GM11168 (cell line): ENCODE results near the gene INKA2.

Experiments used
- in situ Hi-C: fragments of 300-500 bp; cut with MboI; formaldehyde crosslinking; loops from one replicate; pipeline ENCODE4 v1.12.0; 2022; ENCODE audit warnings: low sequenced_read_pairs; ENCODE audit not compliant: unreplicated experiment

INKA2 gene

DNA sequence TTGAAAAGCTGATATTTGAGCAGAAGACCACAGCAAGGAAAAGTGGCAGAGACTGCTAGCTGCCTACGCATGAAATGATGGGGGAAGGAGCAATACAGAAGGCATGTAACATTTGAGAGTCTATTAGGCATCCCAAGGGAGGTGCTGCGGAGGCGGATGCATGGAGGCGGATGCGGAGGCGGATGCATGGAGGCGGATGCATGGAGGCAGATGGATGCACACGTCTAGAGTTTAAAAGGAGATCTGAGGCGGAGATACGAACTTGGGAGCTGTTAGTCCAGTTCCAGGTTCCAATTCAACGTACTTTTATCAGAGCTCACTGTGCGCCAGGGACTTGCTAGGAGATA is 15.8 kb upstream of the INKA2 start:
- in situ Hi-C loops: loop anchor here (25.0 kb wide), 1 partner anchor 518 kb away; the partner anchor contains the start of gene CHI3L2

DNA sequence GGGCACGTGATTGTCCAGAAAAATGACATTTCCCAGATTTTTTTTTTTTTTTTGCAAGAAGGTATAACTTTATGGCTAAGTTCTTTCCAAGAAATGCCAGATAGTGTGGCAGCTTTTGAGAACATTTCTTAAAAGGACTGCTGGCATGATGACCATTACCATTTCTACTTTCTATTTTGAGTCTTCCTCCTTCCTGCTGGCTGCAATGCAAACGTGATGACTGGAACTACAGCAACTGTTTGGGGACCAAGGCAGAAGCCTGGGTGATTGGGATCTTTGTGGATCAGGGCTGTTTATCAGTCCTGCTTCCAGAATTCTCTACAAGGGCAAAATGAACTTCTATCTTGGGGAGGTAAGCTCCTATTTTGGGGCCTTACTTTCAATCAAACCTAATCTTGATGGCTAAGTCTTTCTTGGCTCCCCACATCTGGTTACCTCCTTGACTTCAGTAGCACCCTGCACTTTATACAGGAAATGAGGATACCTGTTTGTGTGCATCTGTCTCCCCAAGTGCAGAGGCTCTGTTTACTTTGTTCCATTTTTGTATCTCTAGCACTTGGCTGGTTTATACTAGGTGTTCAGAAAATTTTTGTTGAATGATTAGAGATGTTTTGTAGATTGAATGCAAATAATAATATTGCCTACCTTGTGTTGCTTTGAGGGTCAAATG is 12.8 kb upstream of the INKA2 start:
- in situ Hi-C loops: loop anchor here (25.0 kb wide), 1 partner anchor 515 kb away; the partner anchor contains the start of gene CHI3L2

DNA sequence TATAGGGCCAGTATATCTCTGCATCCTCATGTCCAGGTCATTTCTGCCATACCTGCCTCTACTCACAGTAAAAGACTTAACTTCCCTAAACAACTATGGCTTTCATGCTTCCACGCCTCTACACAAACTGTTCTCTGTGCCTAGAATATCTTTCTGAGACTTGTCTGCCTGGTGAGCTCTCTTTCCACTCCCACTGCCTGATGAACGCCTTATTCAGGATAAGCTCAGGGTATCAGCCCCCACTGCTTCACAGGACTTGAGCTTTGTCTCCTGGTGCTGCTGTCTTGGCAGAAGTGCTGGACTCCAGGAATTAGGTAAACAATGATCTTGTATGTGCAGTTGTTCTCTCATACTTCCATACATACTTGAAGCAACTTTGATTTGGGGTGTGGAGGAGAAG is 11.7 kb upstream of the INKA2 start:
- in situ Hi-C loops: loop anchor here (25.0 kb wide), 1 partner anchor 514 kb away; the partner anchor contains the start of gene CHI3L2

DNA sequence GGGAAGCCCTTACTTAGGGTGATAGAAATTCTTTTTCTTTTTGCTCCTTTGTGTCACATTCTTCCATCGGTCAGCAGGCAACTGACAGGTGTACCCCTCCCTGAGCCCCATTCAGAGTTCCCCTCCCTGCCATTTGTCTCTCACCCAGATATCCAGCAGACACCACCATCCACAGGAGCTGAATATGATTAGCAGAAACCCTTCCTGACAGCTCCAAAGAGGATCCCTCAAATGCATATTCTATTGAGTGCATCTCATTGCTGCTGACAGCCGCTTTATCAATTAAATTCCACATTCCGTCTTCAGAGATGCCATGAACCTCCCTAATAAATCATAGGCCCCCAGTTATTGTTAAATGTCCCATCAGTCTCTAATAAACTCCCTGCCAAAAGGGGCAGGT is 10.4 kb upstream of the INKA2 start:
- in situ Hi-C loops: loop anchor here (10.0 to 25.0 kb wide), 2 partner anchors 245 to 512 kb away; partner anchors contain the start of genes ADORA3, CHI3L2 and TMIGD3

DNA sequence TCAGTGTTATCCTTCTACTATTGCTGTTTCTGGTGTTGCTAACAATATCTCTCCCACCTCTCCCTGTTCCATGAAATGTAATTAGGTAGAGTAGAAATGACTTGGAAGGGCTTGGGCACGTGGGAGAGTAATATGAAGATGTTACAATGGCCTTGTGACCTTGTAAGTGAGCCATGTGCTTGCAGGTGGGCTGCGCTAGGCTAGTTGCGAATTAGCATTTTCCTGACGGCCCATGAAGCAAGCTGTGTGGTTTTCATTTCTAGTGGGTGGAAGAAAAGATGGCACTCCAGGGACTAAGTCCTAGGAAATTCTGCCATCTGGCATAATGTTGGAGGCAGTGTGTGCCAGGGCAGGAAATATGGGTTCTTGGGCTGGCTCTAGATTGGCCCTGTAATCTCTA is 8.8 kb upstream of the INKA2 start:
- in situ Hi-C loops: loop anchor here (10.0 kb wide), 1 partner anchor 243 kb away; the partner anchor contains the start of genes ADORA3 and TMIGD3

DNA sequence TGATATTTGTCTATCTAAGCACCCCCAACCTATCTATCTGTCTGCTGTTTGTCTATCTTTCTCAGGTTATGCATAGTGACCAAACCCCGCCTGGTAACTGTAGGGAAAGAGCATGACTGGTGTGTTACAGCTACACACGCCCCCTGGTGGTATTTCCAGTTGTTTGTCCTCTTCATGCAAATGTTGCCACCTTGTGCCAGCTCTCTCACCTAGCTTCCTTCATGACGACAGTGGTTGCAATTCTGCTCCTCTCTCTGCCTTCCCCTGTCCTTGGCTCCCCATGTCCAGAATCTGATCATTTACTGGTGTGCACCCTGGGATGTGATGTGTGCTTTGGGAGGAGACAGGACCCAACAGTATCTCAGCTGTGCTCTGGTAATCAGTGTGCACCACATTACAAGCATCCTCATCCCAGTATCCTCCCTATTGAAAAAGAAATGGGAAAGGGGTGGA is 8.1 kb upstream of the INKA2 start:
- in situ Hi-C loops: loop anchor here (10.0 kb wide), 1 partner anchor 243 kb away; the partner anchor contains the start of genes ADORA3 and TMIGD3

DNA sequence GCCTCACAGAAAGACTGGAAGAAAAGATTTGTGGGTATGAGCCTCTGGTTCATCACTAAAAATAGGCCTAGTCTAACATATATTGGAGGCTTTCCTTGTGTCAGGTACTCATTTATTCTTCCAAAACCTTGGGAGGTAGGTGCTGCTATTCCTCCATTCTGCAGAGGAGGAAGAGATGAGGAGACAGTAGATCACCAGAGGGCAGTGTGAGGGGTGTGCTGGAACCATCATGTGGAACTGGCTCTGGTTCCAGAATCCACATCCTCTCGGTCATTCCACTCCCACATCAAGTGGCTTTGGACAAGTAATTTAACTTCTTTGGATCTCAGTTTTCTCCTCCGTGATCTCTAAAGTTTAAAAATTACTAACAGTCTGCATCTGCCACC is 7.4 kb upstream of the INKA2 start:
- in situ Hi-C loops: loop anchor here (10.0 kb wide), 1 partner anchor 242 kb away; the partner anchor contains the start of genes ADORA3 and TMIGD3

DNA sequence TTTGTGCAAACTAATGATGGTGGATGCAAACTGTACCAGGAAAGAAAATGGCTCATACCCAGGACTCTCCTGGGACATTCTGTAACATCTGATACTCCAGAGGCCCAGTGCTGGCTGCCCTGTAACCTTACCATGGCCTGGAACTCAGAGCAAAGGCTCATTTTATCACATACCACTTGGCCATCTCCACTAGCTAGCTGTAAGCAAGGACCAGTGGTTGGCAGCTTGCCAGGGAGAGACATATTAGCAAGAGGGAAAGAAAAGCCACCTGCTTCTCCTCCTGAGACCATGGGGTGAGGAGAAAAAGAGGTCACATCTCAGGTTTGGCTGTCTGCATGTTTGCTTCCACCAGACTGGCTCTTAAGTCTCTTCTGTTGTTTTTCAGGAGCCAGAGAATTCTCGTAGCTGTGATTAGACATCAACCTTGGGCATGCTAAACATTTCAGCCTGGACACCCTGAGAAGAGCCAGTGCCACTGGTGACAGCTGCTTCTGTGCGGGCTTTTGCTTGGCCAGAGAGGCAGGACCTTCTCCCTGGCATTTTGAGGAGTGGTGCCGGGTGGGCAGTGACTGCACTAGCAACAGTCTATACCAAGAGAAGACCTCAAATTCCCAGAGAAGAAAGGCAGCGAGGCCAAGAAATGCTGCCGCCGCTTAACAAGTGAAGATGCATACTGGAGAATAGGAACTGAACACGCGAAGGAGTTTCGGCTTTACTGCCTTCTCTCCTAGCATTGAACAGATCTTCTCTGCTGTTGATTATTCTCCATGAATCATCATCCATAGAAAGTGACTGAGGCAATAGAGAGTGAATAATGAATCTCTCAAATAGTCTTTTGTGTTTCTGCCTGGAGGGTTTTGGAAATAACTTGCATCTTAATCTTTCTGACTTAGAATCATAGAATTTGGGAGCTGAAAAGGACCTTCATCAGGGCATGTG is 6.7 kb upstream of the INKA2 start:
- in situ Hi-C loops: loop anchor here (10.0 kb wide), 1 partner anchor 241 kb away; the partner anchor contains the start of genes ADORA3 and TMIGD3

DNA sequence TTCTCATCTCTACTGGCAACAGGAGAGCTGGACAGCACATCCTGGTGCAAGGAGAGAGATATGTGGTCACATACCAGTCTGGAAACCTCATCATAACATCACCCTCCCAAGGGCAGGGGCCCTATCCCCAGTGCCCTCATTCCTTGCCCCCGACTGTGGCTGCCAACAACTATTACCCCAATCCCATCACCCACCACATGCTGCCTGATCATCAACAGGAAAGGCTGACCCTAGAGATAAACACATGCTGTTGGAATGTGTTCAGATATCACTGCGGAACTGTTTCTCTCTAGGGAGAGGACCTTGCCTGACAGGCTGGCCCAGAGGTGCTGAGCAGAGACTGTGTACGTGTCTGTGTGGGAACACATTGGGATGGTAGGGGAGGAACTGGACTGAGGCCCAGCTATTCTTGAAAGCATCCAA is 4.5 kb upstream of the INKA2 start:
- in situ Hi-C loops: loop anchor here (10.0 kb wide), 1 partner anchor 239 kb away; the partner anchor contains the start of genes ADORA3 and TMIGD3

DNA sequence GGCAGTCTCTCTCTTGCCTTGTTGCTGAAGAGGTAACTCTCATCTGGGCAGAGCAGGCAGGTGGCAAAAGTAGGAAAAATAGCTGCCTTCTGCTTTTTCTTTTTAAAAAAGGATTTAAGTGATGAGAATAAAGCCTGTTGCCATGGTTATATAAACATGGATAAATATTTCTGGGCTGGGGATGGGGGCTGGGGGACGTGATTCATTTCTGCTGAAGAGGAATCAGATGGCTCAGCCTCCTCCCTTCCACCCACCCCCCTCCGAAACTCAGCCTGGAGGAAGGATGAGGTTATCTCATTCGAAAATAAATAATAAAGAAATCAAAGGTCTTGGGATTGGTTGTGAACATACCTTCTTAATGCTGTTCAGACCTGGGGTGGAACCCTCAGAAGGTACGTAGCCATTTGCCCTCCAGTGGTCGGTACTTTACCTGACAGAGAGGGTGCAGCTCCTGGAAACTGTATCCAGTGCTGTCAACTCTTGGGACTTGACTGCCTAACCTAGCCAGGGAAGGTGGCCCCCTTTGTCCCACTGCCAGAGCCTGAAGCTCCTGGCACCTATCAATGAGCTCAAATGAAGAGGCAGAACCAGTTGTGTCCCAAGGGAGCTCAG is 3.8 kb upstream of the INKA2 start:
- in situ Hi-C loops: loop anchor here (10.0 kb wide), 1 partner anchor 238 kb away; the partner anchor contains the start of genes ADORA3 and TMIGD3

DNA sequence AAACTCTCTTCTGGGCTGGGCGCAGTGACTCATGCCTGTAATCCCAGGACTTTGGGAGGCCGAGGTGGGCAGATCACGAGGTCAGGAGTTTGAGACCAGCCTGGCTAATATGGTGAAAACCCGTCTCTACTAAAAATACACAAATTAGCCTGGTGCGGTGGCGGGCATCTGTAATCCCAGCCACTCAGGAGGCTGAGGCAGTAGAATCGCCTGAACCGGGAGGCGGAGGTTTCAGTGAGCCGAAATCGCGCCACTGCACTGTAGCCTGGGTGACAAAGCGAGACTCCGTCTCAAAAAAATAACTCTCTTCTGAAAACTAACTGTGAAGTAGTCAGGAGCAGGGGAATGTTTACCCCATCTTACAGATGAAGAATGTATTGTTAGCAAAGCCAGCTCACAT is 3.1 kb upstream of the INKA2 start:
- in situ Hi-C loops: loop anchor here (10.0 kb wide), 1 partner anchor 237 kb away; the partner anchor contains the start of genes ADORA3 and TMIGD3

DNA sequence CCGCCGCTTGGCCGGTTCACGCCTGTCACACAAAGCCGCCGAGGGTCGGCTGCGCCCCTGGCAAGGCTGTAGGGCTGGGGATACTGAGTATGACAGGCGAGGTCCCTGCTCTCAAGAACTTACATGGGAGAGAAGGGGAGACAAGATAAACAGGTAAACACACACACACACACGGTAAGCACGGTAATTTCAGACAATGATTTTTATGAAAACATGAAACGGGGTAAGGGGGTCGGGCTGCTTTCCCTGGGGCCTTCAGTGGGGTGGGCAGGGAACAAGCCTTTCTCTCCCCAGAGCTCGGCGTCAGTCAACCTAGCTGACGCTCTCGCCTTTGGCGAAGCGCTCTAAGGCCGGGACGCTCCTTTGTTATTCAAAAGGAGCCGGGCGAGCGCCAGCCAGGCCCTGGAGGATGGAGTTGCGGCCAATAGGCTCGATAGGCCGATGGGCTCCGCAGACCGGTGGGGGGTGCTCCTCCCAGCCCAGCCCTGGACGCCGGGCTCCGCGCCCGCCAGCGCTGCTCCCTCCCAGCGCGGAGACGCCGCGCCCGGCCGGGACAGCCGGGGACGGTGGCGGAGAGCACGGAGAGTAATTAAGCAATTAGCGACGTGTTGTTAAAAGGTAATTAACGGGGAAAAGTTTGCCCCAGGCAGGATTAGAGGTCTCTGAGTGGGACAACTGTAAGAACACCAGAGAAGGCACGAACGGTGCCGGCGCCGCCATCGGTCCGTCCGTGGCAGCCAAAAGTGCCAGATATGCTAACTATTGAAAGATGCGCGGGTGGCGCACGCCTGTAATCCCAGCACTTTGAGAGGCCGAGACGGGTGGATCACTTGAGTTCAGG is 950 bp upstream of the INKA2 start:
- in situ Hi-C loops: loop anchor here (10.0 kb wide), 1 partner anchor 235 kb away; the partner anchor contains the start of genes ADORA3 and TMIGD3

DNA sequence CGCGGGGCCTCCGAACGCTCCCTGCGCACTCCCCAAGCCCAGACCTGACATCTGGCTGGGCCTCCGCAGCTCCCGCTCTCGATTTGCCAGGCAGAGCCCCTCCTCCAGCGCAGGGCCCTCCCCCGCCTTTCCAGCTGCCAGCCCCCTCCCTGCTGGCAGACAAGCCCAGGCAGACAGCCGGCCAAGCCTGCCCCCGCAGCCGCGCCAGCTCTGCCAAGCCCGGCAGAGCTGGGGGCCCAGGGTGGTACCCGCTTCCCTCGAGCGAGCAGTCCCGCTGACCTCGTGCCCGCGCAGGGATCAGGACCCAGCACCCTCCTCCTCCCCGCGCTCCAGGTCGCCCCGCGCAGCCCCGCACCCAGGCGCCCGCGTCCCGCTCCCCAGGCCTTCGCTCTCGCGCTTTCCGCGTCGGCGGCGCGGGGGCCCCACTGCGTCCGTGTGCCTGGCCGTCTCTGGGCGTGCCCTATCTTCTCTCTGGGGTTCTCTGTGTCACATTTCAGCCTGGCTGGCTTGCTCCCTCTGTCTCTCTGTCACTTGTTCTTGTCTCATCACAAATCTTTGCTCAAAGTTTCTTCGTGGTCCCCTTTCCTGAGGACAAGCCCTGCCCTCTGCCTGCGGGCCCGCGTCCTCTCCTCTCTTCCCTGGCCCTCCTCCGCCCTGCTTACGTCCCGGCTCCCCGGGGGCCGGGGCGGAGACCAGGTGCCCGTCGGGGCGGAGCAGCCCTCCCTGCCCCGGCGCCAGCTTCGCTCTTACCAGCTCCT is 580 bp downstream of the INKA2 start:
- in situ Hi-C loops: no loop called here

DNA sequence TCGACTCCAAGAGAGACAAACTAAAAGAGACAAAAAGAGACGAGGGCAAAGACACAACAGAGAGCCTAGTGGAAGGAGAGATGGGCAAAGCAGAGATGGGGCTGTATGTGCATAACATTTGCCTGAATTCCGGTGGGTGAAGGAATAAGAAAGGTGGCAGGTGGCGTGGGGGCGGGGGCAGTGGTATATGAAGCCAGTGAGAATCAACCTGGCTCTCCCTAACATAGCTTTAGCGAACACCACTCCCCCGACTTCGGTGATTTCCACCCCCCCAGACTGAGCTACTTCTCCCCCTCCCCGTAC is 1.1 kb downstream of the INKA2 start:
- in situ Hi-C loops: no loop called here

DNA sequence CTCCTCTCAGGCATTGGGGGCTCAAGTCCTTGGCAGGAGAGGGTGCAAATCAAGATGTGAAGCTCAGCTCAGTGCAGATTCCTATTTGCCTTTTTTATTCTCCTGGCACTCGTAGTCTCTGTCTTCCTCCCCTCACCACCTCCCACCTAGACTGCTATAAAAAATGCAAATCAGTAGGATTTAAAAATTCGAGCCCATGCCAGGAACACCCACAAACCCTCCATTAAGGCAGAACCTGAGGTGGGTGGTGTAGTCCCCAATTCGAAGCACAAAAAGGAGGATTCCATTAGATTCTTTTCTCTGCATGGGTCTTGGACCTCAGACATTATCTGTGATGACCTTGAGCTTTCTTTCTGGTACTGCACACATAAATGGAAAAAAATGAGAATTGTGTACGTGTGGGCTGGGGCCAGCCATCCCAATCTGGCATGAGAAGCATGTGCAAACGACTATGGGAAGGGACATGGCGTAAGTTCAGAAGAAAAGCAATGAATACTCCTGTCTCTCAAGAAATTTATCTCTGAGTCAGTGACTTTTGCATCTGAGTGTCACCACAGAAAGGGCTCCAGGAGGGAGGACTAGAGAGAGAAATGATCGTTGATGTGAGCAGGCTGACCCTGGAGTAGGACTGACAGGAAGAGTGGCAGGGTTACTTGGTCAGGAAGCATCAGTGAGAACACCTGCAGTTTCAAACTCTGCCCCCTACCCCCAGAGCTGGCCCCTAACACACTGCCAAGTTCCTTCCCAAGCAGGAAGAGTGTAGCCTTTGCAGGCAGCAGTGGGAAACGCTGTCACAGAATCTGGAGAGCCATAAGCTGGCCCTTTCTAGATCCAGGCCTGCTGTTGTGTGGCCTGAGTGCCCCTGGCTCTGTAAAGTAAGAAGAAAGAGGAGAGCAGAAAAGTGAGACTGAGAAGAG is 1.7 kb downstream of the INKA2 start:
- in situ Hi-C loops: no loop called here

DNA sequence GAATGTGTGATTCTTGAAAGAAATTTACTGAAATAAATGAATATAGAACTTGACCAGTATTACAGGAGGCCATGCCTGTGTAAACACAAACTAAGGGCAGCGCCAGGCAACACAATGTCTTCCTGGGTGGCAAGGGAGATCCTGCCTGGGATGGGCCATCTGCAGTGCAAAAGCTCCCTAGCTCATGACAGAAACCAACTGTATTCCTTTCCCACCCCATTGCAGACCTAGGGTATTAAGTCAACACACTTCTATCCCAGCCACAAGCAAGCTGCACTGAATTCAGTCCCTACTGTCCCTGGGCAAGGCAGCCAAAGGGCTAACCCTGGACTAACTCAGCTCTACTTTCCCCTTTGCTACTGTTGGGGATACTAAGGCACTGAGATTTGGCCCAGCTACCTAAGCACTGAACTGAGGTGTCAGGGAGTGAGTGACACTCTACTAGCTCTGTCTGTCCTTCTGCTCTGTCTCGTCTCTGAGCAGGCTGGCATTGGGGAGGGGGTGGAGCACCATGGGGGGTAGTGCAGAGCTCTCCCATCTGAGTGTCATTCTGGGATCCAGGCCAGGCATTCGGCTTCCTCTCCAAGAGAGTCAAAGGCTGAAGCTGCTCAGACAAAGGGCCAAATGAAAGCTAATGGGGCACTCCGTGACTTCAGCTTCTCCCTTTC is 2.5 kb downstream of the INKA2 start:
- in situ Hi-C loops: no loop called here
